ENCODE measurements around the gene CLEC2L.

CLEC2L gene

DNA sequence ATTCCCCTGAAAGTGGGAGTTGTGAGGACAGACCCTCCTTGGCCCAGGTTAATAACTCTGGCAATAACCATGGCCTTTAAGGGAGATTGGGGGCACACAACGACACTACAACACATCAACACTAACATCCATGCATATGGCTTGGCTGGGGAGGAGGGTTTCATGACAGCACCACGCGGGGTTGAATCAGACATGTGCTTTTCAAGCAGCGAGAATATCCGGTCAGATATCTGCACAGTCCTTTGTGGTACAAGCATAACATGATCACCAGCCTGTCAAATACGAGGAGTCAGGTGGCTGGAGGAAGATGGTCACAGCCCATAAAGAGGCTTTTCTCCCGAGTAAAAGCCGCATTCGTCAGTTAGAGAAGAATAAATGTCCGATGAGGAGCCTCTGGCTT is 27.0 kb upstream of the CLEC2L start:
- Histone ChIP-seq H3K4me3 (ENCODE audit: low read depth, low read length, poor library complexity, severe bottlenecking) (no peak overlapping the region), H3F3A (ENCODE audit: insufficient read depth, low read length) (no peaks in the 10 kb centered on the region), H4K20me1 (ENCODE audit: insufficient read depth, low read length) (no peaks in the 10 kb centered on the region), H2AFZ (ENCODE audit: low read length) (no peak overlapping the region), H3K9ac (ENCODE audit: low read length) (no peak overlapping the region), H3K4me1 (ENCODE audit: insufficient read depth, low read length, severe bottlenecking) (no peaks in the 10 kb centered on the region), H3K27me3 (ENCODE audit: insufficient read depth, low read length) (peaks cover 4% of the 10 kb centered on the region; the same call in 1 of the 2 replicates), H3K9me3 (ENCODE audit: low read length) (peaks cover 3% of the 10 kb centered on the region; the same call in 1 of the 2 replicates), H3K79me2 (ENCODE audit: insufficient read depth, low read length) (no peaks in the 10 kb centered on the region), H3K27ac (ENCODE audit: low read depth, low read length, poor library complexity, severe bottlenecking) (no peak overlapping the region), H3K4me2 (ENCODE audit: low read length) (no peak overlapping the region), H3K36me3 (ENCODE audit: insufficient read depth, low read length) (no peaks in the 10 kb centered on the region), H3K9me2 (ENCODE audit: low read depth, low read length) (no peaks in the 10 kb centered on the region)
- TF ChIP-seq EZH2 (IDR thresholded peaks at IDR 0.05; ENCODE audit: borderline replicate concordance, low read length): no peak
- TF ChIP-seq, protein P1, sequence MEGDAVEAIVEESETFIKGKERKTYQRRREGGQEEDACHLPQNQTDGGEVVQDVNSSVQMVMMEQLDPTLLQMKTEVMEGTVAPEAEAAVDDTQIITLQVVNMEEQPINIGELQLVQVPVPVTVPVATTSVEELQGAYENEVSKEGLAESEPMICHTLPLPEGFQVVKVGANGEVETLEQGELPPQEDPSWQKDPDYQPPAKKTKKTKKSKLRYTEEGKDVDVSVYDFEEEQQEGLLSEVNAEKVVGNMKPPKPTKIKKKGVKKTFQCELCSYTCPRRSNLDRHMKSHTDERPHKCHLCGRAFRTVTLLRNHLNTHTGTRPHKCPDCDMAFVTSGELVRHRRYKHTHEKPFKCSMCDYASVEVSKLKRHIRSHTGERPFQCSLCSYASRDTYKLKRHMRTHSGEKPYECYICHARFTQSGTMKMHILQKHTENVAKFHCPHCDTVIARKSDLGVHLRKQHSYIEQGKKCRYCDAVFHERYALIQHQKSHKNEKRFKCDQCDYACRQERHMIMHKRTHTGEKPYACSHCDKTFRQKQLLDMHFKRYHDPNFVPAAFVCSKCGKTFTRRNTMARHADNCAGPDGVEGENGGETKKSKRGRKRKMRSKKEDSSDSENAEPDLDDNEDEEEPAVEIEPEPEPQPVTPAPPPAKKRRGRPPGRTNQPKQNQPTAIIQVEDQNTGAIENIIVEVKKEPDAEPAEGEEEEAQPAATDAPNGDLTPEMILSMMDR (IDR thresholded peaks at IDR 0.05; ENCODE audit: low read length): no peak

DNA sequence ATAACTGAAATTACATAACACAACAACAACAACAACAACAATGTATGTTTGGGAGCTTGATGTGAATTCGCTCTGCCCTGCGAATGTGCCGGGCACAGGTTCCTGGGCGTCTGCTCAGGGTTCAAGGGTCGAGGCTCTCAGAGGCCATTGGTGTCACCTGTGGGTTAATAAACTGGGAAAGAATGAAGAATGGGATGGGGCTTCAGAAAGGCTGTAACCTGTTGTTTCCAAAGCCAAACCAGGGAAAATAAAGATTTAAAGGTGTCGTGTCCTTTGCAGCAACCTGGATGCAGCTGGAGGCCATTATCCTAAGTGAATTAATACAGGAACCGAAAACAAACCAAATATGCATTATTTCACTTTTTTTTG is 22.7 kb upstream of the CLEC2L start:
- H2AFZ ChIP-seq (ENCODE audit: low read length): no peak overlapping the region

DNA sequence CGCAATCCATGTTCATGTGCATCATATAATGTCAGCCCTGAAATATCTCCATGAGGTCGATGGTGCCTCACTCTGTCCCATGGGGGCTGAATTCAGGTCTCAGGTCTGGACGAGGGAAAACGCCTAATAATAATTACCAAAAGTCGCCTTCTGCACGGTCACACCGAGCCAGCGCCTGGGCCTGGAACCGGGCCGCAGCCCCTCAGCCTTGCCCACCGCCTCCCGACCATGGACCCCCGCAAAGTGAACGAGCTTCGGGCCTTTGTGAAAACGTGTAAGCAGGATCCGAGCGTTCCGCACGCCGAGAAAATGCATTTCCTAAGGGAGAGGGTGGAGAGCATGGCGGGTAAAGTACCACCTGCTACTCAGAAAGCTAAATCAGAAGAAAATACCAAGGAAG is 21.3 kb upstream of the CLEC2L start:
- Histone ChIP-seq H4K20me1 (ENCODE audit: insufficient read depth, low read length) (no peaks in the 10 kb centered on the region), H3K9me2 (ENCODE audit: low read depth, low read length) (no peaks in the 10 kb centered on the region), H3K79me2 (ENCODE audit: insufficient read depth, low read length) (no peaks in the 10 kb centered on the region), H3K4me1 (ENCODE audit: insufficient read depth, low read length, severe bottlenecking) (no peaks in the 10 kb centered on the region), H2AFZ (ENCODE audit: low read length) (no peak overlapping the region), H3F3A (ENCODE audit: insufficient read depth, low read length) (no peaks in the 10 kb centered on the region), H3K4me3 (ENCODE audit: low read depth, low read length, poor library complexity, severe bottlenecking) (no peak overlapping the region), H3K4me2 (ENCODE audit: low read length) (no peak overlapping the region), H3K27ac (ENCODE audit: low read depth, low read length, poor library complexity, severe bottlenecking) (no peak overlapping the region), H3K9me3 (ENCODE audit: low read length) (no peaks in the 10 kb centered on the region), H3K27me3 (ENCODE audit: insufficient read depth, low read length) (no peaks in the 10 kb centered on the region), H3K36me3 (ENCODE audit: insufficient read depth, low read length) (no peaks in the 10 kb centered on the region), H3K9ac (ENCODE audit: low read length) (no peak overlapping the region)
- TF ChIP-seq EZH2 (IDR thresholded peaks at IDR 0.05; ENCODE audit: borderline replicate concordance, low read length): no peak
- TF ChIP-seq, protein P1 (IDR thresholded peaks at IDR 0.05; ENCODE audit: low read length): no peak

More for the DNA sequence above, 22.7 kb upstream of the CLEC2L start:
- no peak overlapping the region for H3K4me3 ChIP-seq (ENCODE audit: low read depth, low read length, poor library complexity, severe bottlenecking)
- no peak overlapping the region for H3K4me2 ChIP-seq (ENCODE audit: low read length)
- H4K20me1 ChIP-seq (ENCODE audit: insufficient read depth, low read length): no peaks in the 10 kb centered on the region
- no peaks in the 10 kb centered on the region for H3K36me3 ChIP-seq (ENCODE audit: insufficient read depth, low read length)
- H3K27me3 ChIP-seq (ENCODE audit: insufficient read depth, low read length): no peaks in the 10 kb centered on the region
- no peaks in the 10 kb centered on the region for H3F3A ChIP-seq (ENCODE audit: insufficient read depth, low read length)
- H3K9me2 ChIP-seq (ENCODE audit: low read depth, low read length): no peaks in the 10 kb centered on the region
- H3K4me1 ChIP-seq (ENCODE audit: insufficient read depth, low read length, severe bottlenecking): no peaks in the 10 kb centered on the region
- no peak overlapping the region for H3K27ac ChIP-seq (ENCODE audit: low read depth, low read length, poor library complexity, severe bottlenecking)
- no peaks in the 10 kb centered on the region for H3K9me3 ChIP-seq (ENCODE audit: low read length)
- TF ChIP-seq, protein P1 (IDR thresholded peaks at IDR 0.05; ENCODE audit: low read length): no peak
- TF ChIP-seq EZH2 (IDR thresholded peaks at IDR 0.05; ENCODE audit: borderline replicate concordance, low read length): no peak
- no peak overlapping the region for H3K9ac ChIP-seq (ENCODE audit: low read length)
- H3K79me2 ChIP-seq (ENCODE audit: insufficient read depth, low read length): no peaks in the 10 kb centered on the region
